SK-N-SH (cell line): ENCODE data around the gene GPR55. TPM values are rescaled to one million over a fixed set of nuclear protein-coding genes. Genes with fewer than 3 reads are reported as not detected.

Experiments
- CTCF ChIA-PET: fragments of 300-600, 350-600 bp; formaldehyde crosslinking; extraction: SDS; loops from one replicate; lab custom pipeline; 2021; lab: Yijun Ruan, JAX
- POLR2A ChIA-PET: fragments of 350-600 bp; sonication (Branson Sonifier 250); formaldehyde crosslinking; extraction: SDS; loops from one replicate; lab custom pipeline; 2020; ENCODE audit warnings: antibody characterized with exemption, inconsistent platforms; lab: Yijun Ruan, JAX
- DNase-seq: peaks from one replicate; pipeline ENCODE4 v3.0.0; 2012
- H2AFZ ChIP-seq: fragments of 200-600 bp; sonication (generic); 2 replicates; pipeline ENCODE4 v1.8.1; 2016; ENCODE audit warnings: antibody characterized with exemption, mild to moderate bottlenecking, low read depth
- H3F3A ChIP-seq: fragments of 200-600 bp; sonication (generic); replicated peaks from 2 replicates; pipeline ENCODE3; 2016; ENCODE audit warnings: antibody characterized with exemption, mild to moderate bottlenecking; ENCODE audit not compliant: insufficient read depth
- H3K27ac ChIP-seq, 2 experiments: fragments of 200-500 bp in 1 of 2; fragments of 200-600 bp in 1 of 2; sonication (Bioruptor generic) in 1 of 2; sonication (generic), shearing (Covaris generic) in 1 of 2; 2 replicates each; pipeline versions ENCODE4 v1.5.1 to v1.6.1; 2014 to 2016; ENCODE audit warnings: low read depth in 2 of 2, inconsistent platforms in 1 of 2, low read length in 1 of 2, mild to moderate bottlenecking in 1 of 2, mixed read lengths in 1 of 2
- H3K27me3 ChIP-seq: fragments of 200-600 bp; sonication (generic), shearing (Covaris generic); 2 replicates; pipeline ENCODE4 v1.6.1; 2016; ENCODE audit warnings: mixed run types; ENCODE audit not compliant: insufficient read depth
- H3K36me3 ChIP-seq, 2 experiments: fragments of 200-500 bp in 1 of 2; fragments of 200-600 bp in 1 of 2; sonication (Bioruptor generic) in 1 of 2; sonication (generic) in 1 of 2; replicated peaks in 1 of 2; 2 replicates each; pipeline versions ENCODE3 to v1.5.1; 2014 to 2016; ENCODE audit warnings: low read length in 1 of 2, mild to moderate bottlenecking in 1 of 2; ENCODE audit not compliant: insufficient read depth in 2 of 2, control insufficient read depth in 1 of 2
- H3K4me1 ChIP-seq, 2 experiments: fragments of 200-500 bp in 1 of 2; fragments of 200-600 bp in 1 of 2; sonication (Bioruptor generic) in 1 of 2; sonication (generic), shearing (Covaris generic) in 1 of 2; 2 replicates each; pipeline versions ENCODE4 v1.5.1 to v1.6.1; 2014 to 2016; ENCODE audit warnings: low read depth in 1 of 2, low read length in 1 of 2, mixed run types in 1 of 2; ENCODE audit not compliant: insufficient read depth in 2 of 2, control insufficient read depth in 1 of 2
- H3K4me2 ChIP-seq: fragments of 200-600 bp; sonication (generic), shearing (Covaris generic); 2 replicates; pipeline ENCODE4 v1.6.1; 2017; ENCODE audit warnings: mixed run types
- H3K4me3 ChIP-seq, 2 experiments: fragments of 200-500 bp in 1 of 2; fragments of 200-600 bp in 1 of 2; sonication (Bioruptor generic) in 1 of 2; sonication (generic), shearing (Covaris generic) in 1 of 2; 2 replicates each; pipeline versions ENCODE4 v1.5.1 to v1.8.1; 2014 to 2016; ENCODE audit warnings: low read depth in 2 of 2, inconsistent platforms in 1 of 2, low read length in 1 of 2, mild to moderate bottlenecking in 1 of 2, mixed read lengths in 1 of 2, moderate library complexity in 1 of 2
- H3K79me2 ChIP-seq: fragments of 200-600 bp; sonication (generic); 2 replicates; pipeline ENCODE4 v1.8.1; 2017; ENCODE audit warnings: mild to moderate bottlenecking; ENCODE audit not compliant: insufficient read depth
- H3K9ac ChIP-seq: fragments of 200-600 bp; sonication (generic); 2 replicates; pipeline ENCODE4 v1.6.1; 2017; ENCODE audit warnings: mixed run types
- H3K9me2 ChIP-seq: fragments of 200-600 bp; sonication (generic); 2 replicates; pipeline ENCODE4 v1.6.1; 2017; ENCODE audit warnings: mixed run types
- H3K9me3 ChIP-seq: fragments of 200-600 bp; sonication (generic); 2 replicates; pipeline ENCODE4 v1.6.1; 2017; ENCODE audit warnings: mixed run types, mild to moderate bottlenecking, moderate library complexity
- H4K20me1 ChIP-seq: fragments of 200-600 bp; sonication (generic); 2 replicates; pipeline ENCODE4 v1.6.1; 2017; ENCODE audit warnings: mild to moderate bottlenecking, mixed run types; ENCODE audit not compliant: insufficient read depth
- FOSL2 ChIP-seq: IDR thresholded peaks from 2 replicates; pipeline ENCODE4 v1.4.0; 2012; ENCODE audit warnings: low read depth, mild to moderate bottlenecking, moderate library complexity, borderline replicate concordance
- GATA2 ChIP-seq: sonication (generic); formaldehyde crosslinking; IDR thresholded peaks from 2 replicates; pipeline ENCODE4 v1.5.0; 2020; ENCODE audit warnings: mild to moderate bottlenecking, missing genetic modification reagents
- JUND ChIP-seq: IDR thresholded peaks from 2 replicates; pipeline ENCODE4 v1.4.0; 2012
- MEF2A ChIP-seq: IDR thresholded peaks from 2 replicates; pipeline ENCODE4 v1.4.0; 2012; ENCODE audit warnings: low read depth, borderline replicate concordance
- NFIC ChIP-seq: IDR thresholded peaks from 2 replicates; pipeline ENCODE4 v1.4.0; 2012; ENCODE audit warnings: borderline replicate concordance
- PBX3 ChIP-seq: IDR thresholded peaks from 2 replicates; pipeline ENCODE4; 2012
- POLR2AphosphoS5 ChIP-seq: IDR thresholded peaks from 2 replicates; pipeline ENCODE4 v1.6.1; 2012; ENCODE audit warnings: low read depth, low read length
- RAD21 ChIP-seq: IDR thresholded peaks from 2 replicates; pipeline ENCODE4 v1.6.1; 2012; ENCODE audit warnings: mild to moderate bottlenecking, low read length
- SIN3A ChIP-seq: IDR thresholded peaks from 2 replicates; pipeline ENCODE4 v1.6.1; 2012; ENCODE audit warnings: low read depth, mild to moderate bottlenecking, low read length, moderate library complexity, borderline replicate concordance
- SMC3 ChIP-seq: IDR thresholded peaks from 2 replicates; pipeline ENCODE4 v1.6.1; 2012; ENCODE audit warnings: low read depth, low read length, improper control_type of control experiment
- TEAD4 ChIP-seq: IDR thresholded peaks from 2 replicates; pipeline ENCODE4 v1.4.0; 2012; ENCODE audit warnings: mild to moderate bottlenecking, borderline replicate concordance; ENCODE audit not compliant: insufficient read depth
- USF1 ChIP-seq: IDR thresholded peaks from 2 replicates; pipeline ENCODE4 v1.4.0; 2012; ENCODE audit warnings: low read depth, borderline replicate concordance
- YY1 ChIP-seq: IDR thresholded peaks from 2 replicates; pipeline ENCODE4 v1.4.0; 2012; ENCODE audit warnings: low read depth, mild to moderate bottlenecking
- WGBS: methylation state at CpG from one replicate; pipeline ENCODE4 v1.1.6; 2017; ENCODE audit warnings: low lambda C conversion rate; 5-methylcytosine and 5-hydroxymethylcytosine counted together
- polyA plus RNA-seq, 3 experiments: library from polyadenylated mRNA; depleted of rRNA; stranded (reverse); fragments of >200 nt; gene quantifications; 2 replicates each; pipeline ENCODE4 v1.2.3, GENCODE V29; 2012
- TF ChIP-seq, protein P1 (sequence below): IDR thresholded peaks from 2 replicates; pipeline ENCODE4 v1.6.1; 2012; ENCODE audit warnings: mild to moderate bottlenecking, low read depth, low read length, moderate library complexity

GPR55 gene
- polyA plus RNA-seq, 1 of the 3 experiments (the other 2 are of a cell fraction) = not detected

- no peak overlapping the region for H3K9ac ChIP-seq
- H3K79me2 ChIP-seq = no peaks in the 10 kb centered on the region
- no peak for DNase-seq
- H3K4me2 ChIP-seq = no peak overlapping the region
- no peak overlapping the region for H3K27ac ChIP-seq
- no peaks in the 10 kb centered on the region for H3K36me3 ChIP-seq
- ChIA-PET POLR2A (no interaction called here), CTCF (interaction anchor here (1.1 kb wide), 1 partner anchor 92 kb away, joined by 3 read pairs; no protein-coding TSS in a partner anchor)
- no peak overlapping the region for H2AFZ ChIP-seq
- peaks cover 12% of the 10 kb centered on the region; the same call in 1 of the 2 replicates for H3K27me3 ChIP-seq
- no peaks in the 10 kb centered on the region for H3F3A ChIP-seq
- H3K9me2 ChIP-seq = no peaks in the 10 kb centered on the region
- H3K4me3 ChIP-seq = no peak overlapping the region
- H3K9me3 ChIP-seq = no peaks in the 10 kb centered on the region
- no peaks in the 10 kb centered on the region for H3K4me1 ChIP-seq
- no peaks in the 10 kb centered on the region for H4K20me1 ChIP-seq
- TF ChIP-seq RAD21 (no peak), POLR2AphosphoS5 (no peak), TEAD4 (no peak), MEF2A (no peak), GATA2 (CRISPR knock-in tag) (no peak), JUND (no peak), PBX3 (no peak), YY1 (no peak), USF1 (no peak), NFIC (no peak)
- TF ChIP-seq, protein P1, sequence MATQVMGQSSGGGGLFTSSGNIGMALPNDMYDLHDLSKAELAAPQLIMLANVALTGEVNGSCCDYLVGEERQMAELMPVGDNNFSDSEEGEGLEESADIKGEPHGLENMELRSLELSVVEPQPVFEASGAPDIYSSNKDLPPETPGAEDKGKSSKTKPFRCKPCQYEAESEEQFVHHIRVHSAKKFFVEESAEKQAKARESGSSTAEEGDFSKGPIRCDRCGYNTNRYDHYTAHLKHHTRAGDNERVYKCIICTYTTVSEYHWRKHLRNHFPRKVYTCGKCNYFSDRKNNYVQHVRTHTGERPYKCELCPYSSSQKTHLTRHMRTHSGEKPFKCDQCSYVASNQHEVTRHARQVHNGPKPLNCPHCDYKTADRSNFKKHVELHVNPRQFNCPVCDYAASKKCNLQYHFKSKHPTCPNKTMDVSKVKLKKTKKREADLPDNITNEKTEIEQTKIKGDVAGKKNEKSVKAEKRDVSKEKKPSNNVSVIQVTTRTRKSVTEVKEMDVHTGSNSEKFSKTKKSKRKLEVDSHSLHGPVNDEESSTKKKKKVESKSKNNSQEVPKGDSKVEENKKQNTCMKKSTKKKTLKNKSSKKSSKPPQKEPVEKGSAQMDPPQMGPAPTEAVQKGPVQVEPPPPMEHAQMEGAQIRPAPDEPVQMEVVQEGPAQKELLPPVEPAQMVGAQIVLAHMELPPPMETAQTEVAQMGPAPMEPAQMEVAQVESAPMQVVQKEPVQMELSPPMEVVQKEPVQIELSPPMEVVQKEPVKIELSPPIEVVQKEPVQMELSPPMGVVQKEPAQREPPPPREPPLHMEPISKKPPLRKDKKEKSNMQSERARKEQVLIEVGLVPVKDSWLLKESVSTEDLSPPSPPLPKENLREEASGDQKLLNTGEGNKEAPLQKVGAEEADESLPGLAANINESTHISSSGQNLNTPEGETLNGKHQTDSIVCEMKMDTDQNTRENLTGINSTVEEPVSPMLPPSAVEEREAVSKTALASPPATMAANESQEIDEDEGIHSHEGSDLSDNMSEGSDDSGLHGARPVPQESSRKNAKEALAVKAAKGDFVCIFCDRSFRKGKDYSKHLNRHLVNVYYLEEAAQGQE = no peak
- 64% methylated on average over 7 of the region's 7 CpGs for WGBS
Observed at GRCh38 chr2:230916218-230916617, 8.8 kb downstream of the GPR55 start.

DNA sequence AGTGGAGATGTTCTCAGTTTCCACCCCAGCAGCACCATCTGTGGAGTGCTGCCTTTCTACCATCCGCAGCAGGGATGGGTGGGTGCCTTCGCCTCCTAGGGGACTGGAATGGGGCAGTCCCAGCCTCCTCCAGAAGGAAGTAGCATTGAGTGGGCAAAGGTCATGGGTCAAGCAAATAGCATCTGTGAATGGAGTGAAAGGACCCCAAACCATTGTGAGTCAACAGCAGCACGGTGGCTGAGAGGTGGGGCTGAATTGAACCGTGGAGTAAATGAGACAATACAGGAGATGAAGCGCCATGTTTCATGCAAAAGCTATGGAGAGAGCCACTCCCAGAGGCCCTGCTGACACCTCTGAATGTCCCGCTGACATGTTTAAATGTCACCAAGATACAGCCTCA, 9.7 kb downstream of the GPR55 start:
- no peaks in the 10 kb centered on the region for H3K4me1 ChIP-seq
- H3K27ac ChIP-seq = no peak overlapping the region
- WGBS = 73% methylated on average over 6 of the region's 6 CpGs
- H3K4me2 ChIP-seq = no peak overlapping the region
- H2AFZ ChIP-seq = no peak overlapping the region
- H3K9ac ChIP-seq = no peak overlapping the region
- no peak for DNase-seq
- H3K9me3 ChIP-seq = no peaks in the 10 kb centered on the region
- no peaks in the 10 kb centered on the region for H3K79me2 ChIP-seq
- H3K36me3 ChIP-seq = no peaks in the 10 kb centered on the region
- no peaks in the 10 kb centered on the region for H3F3A ChIP-seq
- peaks cover 12% of the 10 kb centered on the region; the same call in 1 of the 2 replicates for H3K27me3 ChIP-seq
- TF ChIP-seq SIN3A (no peak), SMC3 (no peak), FOSL2 (no peak)
- H4K20me1 ChIP-seq = no peaks in the 10 kb centered on the region
- no peaks in the 10 kb centered on the region for H3K9me2 ChIP-seq
- H3K4me3 ChIP-seq = no peak overlapping the region
- CTCF ChIA-PET = interaction anchor here (1.0 to 4.1 kb wide), 4 partner anchors 46 to 72 kb away, joined by 3 to 58 read pairs (median 6); partner anchors contain the start of gene ITM2C
- POLR2A ChIA-PET = no interaction called here
